Keratinocyte (primary cell): Measurements from ENCODE around the gene F10. TPM values are rescaled to one million over a fixed set of nuclear protein-coding genes. Genes with fewer than 3 reads are reported as not detected.

Source experiments
- DNase-seq: peaks from one replicate; pipeline ENCODE4 v3.0.0-alpha.2; 2011; ENCODE audit warnings: low read depth, missing footprints, low spot score
- FAIRE-seq: peaks from 2 replicates; lab custom pipeline; 2011; peaks lifted over from hg19 to GRCh38; lab: Jason Lieb, UNC
- H2AFZ ChIP-seq: 2 replicates; pipeline ENCODE4 v1.6.0; 2012; ENCODE audit warnings: low read length, control low read depth, inconsistent platforms; ENCODE audit not compliant: control insufficient read depth
- H3K27ac ChIP-seq: 2 replicates; pipeline ENCODE4 v1.5.1; 2011; ENCODE audit warnings: low read length; ENCODE audit not compliant: control insufficient read depth, insufficient read depth
- H3K27me3 ChIP-seq: 3 replicates; pipeline ENCODE4 v1.6.0; 2011; ENCODE audit warnings: low read length; ENCODE audit not compliant: control insufficient read depth, insufficient read depth; ENCODE audit errors: extremely low read depth
- H3K36me3 ChIP-seq, 2 experiments: 2 replicates in 1 of 2; 3 replicates in 1 of 2; pipeline ENCODE4 v1.5.1; 2011; ENCODE audit warnings: low read length in 2 of 2, mild to moderate bottlenecking in 1 of 2; ENCODE audit not compliant: control insufficient read depth in 2 of 2, insufficient read depth in 2 of 2; ENCODE audit errors: extremely low read depth in 1 of 2
- H3K4me1 ChIP-seq: 3 replicates; pipeline ENCODE4 v1.5.1; 2011; ENCODE audit warnings: low read length; ENCODE audit not compliant: control insufficient read depth, insufficient read depth; ENCODE audit errors: extremely low read depth
- H3K4me2 ChIP-seq: 3 replicates; pipeline ENCODE4 v1.6.0; 2011; ENCODE audit warnings: low read depth, low read length; ENCODE audit not compliant: control insufficient read depth, insufficient read depth; ENCODE audit errors: extremely low read depth
- H3K4me3 ChIP-seq, 3 experiments: fragments of 200-600 bp in 1 of 3; sonication (generic) in 1 of 3; 2 replicates in 2 of 3; 3 replicates in 1 of 3; pipeline ENCODE4 v1.5.1; 2011 to 2016; ENCODE audit warnings: low read length in 3 of 3, mild to moderate bottlenecking in 3 of 3, control low read depth in 2 of 3, inconsistent platforms in 1 of 3, low read depth in 1 of 3, mixed read lengths in 1 of 3, mixed run types in 1 of 3, moderate library complexity in 1 of 3; ENCODE audit not compliant: control insufficient read depth in 2 of 3, insufficient read depth in 2 of 3; ENCODE audit errors: extremely low read depth in 1 of 3
- H3K79me2 ChIP-seq: 2 replicates; pipeline ENCODE4 v1.6.0; 2012; ENCODE audit warnings: low read length; ENCODE audit not compliant: control insufficient read depth, insufficient read depth
- H3K9ac ChIP-seq: 3 replicates; pipeline ENCODE4 v1.6.0; 2011; ENCODE audit warnings: low read length; ENCODE audit not compliant: control insufficient read depth, insufficient read depth; ENCODE audit errors: extremely low read depth
- H3K9me1 ChIP-seq: 3 replicates; pipeline ENCODE4 v1.6.0; 2011; ENCODE audit warnings: low read length; ENCODE audit not compliant: control insufficient read depth, insufficient read depth; ENCODE audit errors: extremely low read depth
- H3K9me3 ChIP-seq: 2 replicates; pipeline ENCODE4 v1.5.1; 2012; ENCODE audit warnings: low read depth, low read length; ENCODE audit not compliant: control insufficient read depth
- H4K20me1 ChIP-seq: 3 replicates; pipeline ENCODE4 v1.6.0; 2011; ENCODE audit warnings: low read length; ENCODE audit not compliant: control insufficient read depth, insufficient read depth; ENCODE audit errors: extremely low read depth
- CTCF ChIP-seq, 3 experiments: IDR thresholded peaks in 1 of 3; conservative IDR thresholded peaks in 1 of 3; optimal IDR thresholded peaks in 1 of 3; 2 replicates in 2 of 3; 3 replicates in 1 of 3; pipeline versions ENCODE3 to v1.5.1; 2011; ENCODE audit warnings: low read length in 3 of 3, mild to moderate bottlenecking in 3 of 3, moderate library complexity in 2 of 3, control low read depth in 1 of 3, inconsistent platforms in 1 of 3; ENCODE audit not compliant: insufficient read depth in 2 of 3; ENCODE audit errors: extremely low read depth in 1 of 3
- EZH2 ChIP-seq: IDR thresholded peaks from one replicate; pipeline ENCODE4 v1.6.1; 2012; ENCODE audit warnings: inconsistent platforms, mild to moderate bottlenecking, low read length, moderate library complexity
- dilution Hi-C: fragments of 300-500 bp; cut with MboI; formaldehyde crosslinking; loops from one replicate; pipeline ENCODE4 v1.7.0; 2020; ENCODE audit warnings: low sequenced_read_pairs; ENCODE audit not compliant: extremely low pct_ligation_motif_present
- polyA plus RNA-seq, 5 experiments: library from polyadenylated mRNA; depleted of rRNA in 3 of 5; stranded (reverse) in 3 of 5; stranded (forward) in 1 of 5; unstranded in 1 of 5; fragments of >200 nt; gene quantifications; 1 replicate in 1 of 5; 2 replicates in 3 of 5; 3 replicates in 1 of 5; pipeline versions ENCODE4 v1.2.1 to v1.2.3, GENCODE V29; 2011 to 2012; ENCODE audit warnings: missing spikeins in 2 of 5, low read depth in 1 of 5, low replicate concordance in 1 of 5

F10 gene
- polyA plus RNA-seq, 1 donor (not counting 4 experiments of a cell fraction or from before 2014, with no cell fraction given) = not detected

GRCh38 chr13:113097651-113098050, 24.9 kb upstream of the F10 start:
- Histone ChIP-seq H3K27me3 (no peaks in the 10 kb centered on the region), H3K27ac (no peak overlapping the region), H3K79me2 (no peaks in the 10 kb centered on the region), H3K4me3 (no peak overlapping the region), H3K9me3 (no peaks in the 10 kb centered on the region), H3K9ac (no peak overlapping the region), H4K20me1 (no peaks in the 10 kb centered on the region), H3K9me1 (no peaks in the 10 kb centered on the region), H3K4me1 (no peaks in the 10 kb centered on the region), H2AFZ (no peak overlapping the region), H3K4me2 (no peak overlapping the region), H3K36me3 (no peaks in the 10 kb centered on the region)
- TF ChIP-seq CTCF (optimal IDR thresholded peaks at IDR 0.05 in 1 of 3, IDR thresholded peaks at IDR 0.05 in 1 of 3, conservative IDR thresholded peaks at IDR 0.05 in 1 of 3; ENCODE audit: extremely low read depth in 1 of 3, insufficient read depth in 2 of 3, low read length in 3 of 3) (no peak), EZH2 (no peak)
- DNase-seq (no peak), FAIRE-seq (no peak)
- dilution Hi-C loops = no loop called here

- no peak overlapping the region for H3K4me2 ChIP-seq
- H3K9me1 ChIP-seq = no peaks in the 10 kb centered on the region
- no peak overlapping the region for H3K9ac ChIP-seq
- DNase-seq (no peak), FAIRE-seq (no peak)
- H4K20me1 ChIP-seq = no peaks in the 10 kb centered on the region
- H3K27me3 ChIP-seq = no peaks in the 10 kb centered on the region
- no peak overlapping the region for H2AFZ ChIP-seq
- no peak overlapping the region for H3K4me3 ChIP-seq
- H3K36me3 ChIP-seq = no peaks in the 10 kb centered on the region
- TF ChIP-seq EZH2 = no peak
- TF ChIP-seq CTCF (optimal IDR thresholded peaks at IDR 0.05 in 1 of 3, IDR thresholded peaks at IDR 0.05 in 1 of 3, conservative IDR thresholded peaks at IDR 0.05 in 1 of 3; ENCODE audit: extremely low read depth in 1 of 3, insufficient read depth in 2 of 3, low read length in 3 of 3) = no peak
- H3K4me1 ChIP-seq = no peaks in the 10 kb centered on the region
- H3K79me2 ChIP-seq = no peaks in the 10 kb centered on the region
- H3K27ac ChIP-seq = no peak overlapping the region
- dilution Hi-C loops = no loop called here
- no peaks in the 10 kb centered on the region for H3K9me3 ChIP-seq
These were observed 24.4 kb upstream of the F10 start for GRCh38 chr13:113098162-113098732.
